NCI-H1092 (cell line): ENCODE results near the gene RBFOX1.
"Not testable (repeated sequence)": the region's sequence is repeated elsewhere in the genome, so short reads cannot be mapped to it uniquely, and the experiment has no call there.

Experiments used
- DNase-seq: peaks from one replicate; lab custom pipeline; 2025; lab: John Stamatoyannopoulos, UW

Gene RBFOX1

DNA sequence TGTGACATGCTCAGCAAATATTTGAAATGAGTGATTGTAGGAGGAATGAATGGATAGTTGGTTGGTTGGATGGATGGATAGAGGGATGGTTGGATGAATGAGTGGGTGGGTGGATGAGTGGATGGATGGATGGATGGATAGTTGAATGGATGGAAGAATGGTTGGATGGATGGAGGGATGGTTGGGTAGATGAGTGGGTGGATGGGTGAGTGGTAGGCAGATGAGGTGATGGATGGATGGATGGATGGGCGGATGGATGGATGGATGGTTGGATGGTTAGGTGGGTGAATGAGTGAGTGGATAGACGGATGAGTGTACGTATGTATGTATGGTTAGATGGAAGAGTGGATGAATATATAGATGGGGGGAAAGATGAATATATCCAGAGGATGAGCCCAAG is 137.7 kb downstream of the RBFOX1 start:
- no peak for DNase-seq

- DNase-seq = no peak
Observed at GRCh38 chr16:7471268-7471667, 138.6 kb downstream of the RBFOX1 start.

- no peak for DNase-seq
Observed at GRCh38 chr16:7482032-7482431, 149.4 kb downstream of the RBFOX1 start.

- no peak for DNase-seq
Observed at GRCh38 chr16:7482596-7483290, 150.1 kb downstream of the RBFOX1 start.

DNA sequence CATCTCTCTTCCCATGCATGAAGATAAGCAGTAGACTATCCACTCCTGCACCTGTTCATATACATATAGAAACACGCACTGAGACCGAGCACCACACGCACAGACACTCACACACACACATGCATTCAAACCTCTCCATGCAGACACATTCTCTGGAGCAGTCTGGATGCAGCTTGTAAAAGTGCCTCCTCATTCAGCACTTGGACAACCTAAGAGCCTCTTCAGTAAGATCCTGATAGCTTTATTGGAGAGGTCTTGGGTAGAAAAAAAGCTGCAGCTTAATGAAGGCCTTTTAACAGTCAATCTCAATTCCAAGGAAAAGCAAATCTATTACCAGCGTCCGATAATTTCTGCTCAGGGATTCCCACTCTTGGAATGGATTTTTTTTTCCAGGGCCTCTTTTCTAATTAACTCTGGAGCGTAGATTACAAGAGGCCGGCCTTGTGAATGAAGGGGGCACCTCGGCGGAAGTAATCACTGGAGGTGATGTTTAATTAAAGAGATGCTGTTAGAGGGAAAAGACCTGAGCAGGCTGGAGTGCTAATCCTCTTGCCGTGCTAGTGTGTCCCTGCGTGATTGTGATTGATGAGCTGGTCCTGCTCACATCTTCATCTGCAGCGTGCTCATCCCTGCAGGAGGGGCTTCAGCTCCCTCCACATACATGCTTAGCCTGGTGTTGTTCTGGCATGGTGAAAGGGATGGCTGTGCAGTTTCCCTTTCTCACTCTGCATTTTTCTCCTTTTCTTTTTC is 155.1 kb downstream of the RBFOX1 start:
- DNase-seq = no peak

DNA sequence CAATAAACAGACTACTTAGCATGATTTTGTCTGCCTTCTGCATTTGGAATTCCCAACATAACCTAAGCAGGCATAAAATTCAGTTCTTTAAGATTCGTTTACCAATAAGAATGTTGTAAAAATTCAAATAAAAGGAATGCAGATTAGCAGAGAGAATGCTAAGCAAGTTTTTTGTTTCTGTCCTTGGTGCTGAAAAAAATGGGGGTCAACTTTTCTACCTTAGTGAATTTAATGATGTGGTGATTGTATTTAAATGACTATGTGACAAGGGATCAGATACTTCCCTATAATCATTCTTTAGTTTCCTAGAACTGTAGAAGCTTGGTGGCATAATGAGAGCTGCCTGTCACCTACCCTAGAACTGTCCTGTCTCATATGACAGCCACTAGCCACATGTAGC is 159.5 kb downstream of the RBFOX1 start:
- no peak for DNase-seq

DNA sequence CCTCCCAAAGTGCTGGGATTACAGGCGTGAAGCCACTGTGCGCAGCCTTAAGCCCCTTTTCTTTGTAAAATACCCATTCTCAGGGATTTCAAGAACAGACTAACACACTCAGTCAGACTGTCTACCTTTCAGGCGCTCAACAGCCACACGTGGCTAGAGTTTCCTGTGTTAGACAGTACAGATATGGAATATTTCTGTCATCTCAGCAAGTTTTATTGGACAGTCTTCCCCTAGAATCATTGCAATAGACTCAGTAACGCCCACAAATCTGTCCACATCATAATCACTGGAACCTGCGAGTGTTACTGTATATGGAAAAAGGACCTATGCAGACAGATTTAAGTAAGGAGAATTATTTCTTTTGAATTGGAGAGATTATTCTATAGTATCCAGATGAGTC is 160.5 kb downstream of the RBFOX1 start:
- DNase-seq = no peak

DNA sequence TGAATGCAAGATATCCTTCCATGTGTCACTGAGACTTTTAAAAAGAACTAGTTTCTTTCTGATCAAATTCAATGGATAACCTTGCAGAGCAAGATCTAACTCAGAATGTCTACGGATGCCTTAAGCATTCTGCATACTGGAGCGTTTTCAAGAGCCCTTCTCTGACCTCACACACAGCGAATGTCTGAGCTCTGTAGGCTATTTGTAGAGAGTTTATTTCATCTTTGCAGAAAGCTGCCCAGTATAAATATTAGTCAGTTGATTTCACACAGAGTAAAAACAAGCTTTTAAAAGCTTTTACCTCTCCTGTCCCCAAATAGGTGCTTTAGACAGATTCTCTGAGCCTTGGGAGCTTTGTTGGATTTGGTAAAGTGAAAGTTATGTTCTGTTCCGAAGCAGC is 165.0 kb downstream of the RBFOX1 start:
- DNase-seq = no peak

GRCh38 chr16:7501868-7502267 is 169.2 kb downstream of the RBFOX1 start:
- DNase-seq = no peak

DNA sequence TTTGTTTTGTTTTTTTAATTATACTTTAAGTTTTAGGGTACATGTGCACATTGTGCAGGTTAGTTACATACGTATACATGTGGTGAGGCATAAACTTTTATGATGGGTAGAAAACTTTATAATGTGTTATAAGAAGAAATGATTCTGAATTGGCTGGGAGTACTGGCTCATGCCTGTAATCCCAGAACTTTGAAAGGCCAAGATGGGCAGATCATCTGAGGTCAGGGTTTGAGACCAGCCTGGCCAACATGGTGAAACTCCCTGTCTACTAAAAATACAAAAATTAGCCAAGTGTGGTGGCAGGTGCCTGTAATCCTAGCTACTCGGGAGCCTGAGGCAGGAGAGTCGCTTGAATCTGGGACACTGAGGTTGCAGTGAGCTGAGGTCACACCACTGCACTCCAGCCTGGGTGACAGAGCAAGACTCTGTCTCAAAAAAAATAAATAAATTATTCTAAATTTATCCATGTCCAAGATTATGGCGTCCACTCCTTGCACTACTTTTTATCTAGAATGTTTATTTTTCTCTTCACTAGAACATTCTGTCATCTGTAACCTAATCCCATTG is 170.0 kb downstream of the RBFOX1 start:
- DNase-seq = not testable (repeated sequence)

- no peak for DNase-seq
Observed at GRCh38 chr16:7503666-7504065, 171.0 kb downstream of the RBFOX1 start.

DNA sequence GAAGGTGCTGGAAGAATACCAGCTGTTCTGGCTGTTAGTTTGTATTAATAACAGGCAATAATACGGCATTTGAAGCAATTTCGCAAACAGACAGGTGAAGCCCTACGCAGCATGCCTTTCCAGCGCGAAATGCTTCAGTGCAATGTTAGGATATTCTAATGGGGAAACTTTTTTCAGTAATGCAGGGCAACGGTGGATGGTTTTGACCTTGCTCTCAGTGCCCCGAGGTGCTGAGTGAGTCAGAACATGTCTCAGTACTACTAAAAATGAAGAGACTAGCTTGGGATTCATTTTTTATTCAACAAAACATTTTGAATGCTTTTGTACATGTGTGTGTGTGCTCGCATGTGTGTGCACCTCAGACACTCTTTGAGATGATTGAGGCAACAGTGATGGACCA is 172.2 kb downstream of the RBFOX1 start:
- no peak for DNase-seq

GRCh38 chr16:7505495-7505894 is 172.8 kb downstream of the RBFOX1 start:
- DNase-seq = no peak

DNA sequence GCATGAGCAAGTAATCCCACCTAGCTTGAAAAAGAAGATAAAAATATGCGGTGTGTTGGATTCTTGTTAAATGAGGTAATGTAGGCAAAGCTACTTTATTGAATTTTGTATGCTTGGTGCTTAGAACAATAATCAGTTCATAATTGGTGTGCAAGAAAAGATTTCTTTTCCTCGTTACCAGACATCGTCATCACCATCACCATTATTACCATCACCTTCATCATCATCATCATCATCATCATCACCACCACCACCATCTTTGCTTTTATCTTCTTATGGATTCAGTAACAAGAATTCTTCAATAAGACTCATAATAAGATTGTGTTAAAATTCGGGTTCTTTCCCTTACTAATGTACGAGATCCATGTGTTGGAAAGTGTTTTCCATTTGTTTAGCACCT is 173.7 kb downstream of the RBFOX1 start:
- no peak for DNase-seq

GRCh38 chr16:7508656-7509055 is 176.0 kb downstream of the RBFOX1 start:
- no peak for DNase-seq

- DNase-seq = no peak
Observed at GRCh38 chr16:7509963-7510601, 177.4 kb downstream of the RBFOX1 start.

DNA sequence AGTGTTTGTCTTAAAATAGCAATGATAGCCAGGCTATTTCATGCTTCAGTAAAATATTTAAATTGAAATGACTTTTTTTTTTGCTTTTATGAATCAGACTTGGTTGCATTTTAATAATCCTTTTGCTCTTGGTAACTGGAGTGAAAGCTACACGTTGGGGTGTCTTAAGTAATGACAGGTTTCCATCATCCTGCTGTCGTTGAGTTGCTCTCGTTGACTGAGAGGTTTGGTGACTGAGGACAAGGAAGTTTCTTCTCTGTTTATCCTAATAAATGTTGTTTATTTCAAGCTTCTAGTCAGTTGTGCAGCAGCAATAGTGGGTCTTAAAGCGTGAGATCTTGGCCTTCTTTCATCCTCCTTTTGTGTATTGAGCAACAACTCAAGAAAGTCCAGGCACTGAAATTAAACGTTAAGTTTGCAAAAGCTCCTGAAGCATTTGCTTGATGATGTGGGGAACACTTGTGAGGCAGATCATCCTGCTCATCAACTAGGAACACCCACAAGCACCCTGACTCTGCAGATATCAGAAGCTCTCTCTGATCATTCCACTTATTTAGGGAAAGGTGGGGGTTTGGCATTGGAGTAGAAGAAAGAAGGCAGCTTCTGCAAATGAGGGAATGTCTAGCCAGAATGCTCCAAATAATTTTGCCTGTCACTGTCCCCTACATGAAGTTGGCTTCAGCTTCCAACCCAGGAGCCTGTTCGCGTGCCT is 179.1 kb downstream of the RBFOX1 start:
- DNase-seq = no peak

- no peak for DNase-seq
Observed at GRCh38 chr16:7512503-7512902, 179.9 kb downstream of the RBFOX1 start.

DNA sequence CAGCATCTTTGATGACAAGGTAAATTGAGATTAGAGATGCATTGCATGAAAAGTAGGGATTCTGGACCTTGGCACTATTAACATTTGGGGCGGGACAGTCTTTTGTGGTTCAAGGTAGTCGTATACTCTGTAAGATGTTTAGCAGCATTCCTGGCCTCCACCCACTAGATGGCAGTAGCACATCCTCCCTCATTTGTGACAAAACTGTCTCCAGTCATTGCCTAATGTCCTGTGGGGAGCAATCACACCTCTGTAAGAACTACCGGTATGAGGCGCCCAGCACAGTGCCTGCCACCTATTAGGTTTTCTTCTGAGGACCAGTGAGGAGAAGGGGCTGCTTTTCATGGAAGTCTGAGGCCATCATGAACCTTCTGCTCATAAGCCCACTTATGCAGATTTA is 180.8 kb downstream of the RBFOX1 start:
- no peak for DNase-seq

- DNase-seq = no peak
Observed at GRCh38 chr16:7515543-7515942, 182.9 kb downstream of the RBFOX1 start.

DNA sequence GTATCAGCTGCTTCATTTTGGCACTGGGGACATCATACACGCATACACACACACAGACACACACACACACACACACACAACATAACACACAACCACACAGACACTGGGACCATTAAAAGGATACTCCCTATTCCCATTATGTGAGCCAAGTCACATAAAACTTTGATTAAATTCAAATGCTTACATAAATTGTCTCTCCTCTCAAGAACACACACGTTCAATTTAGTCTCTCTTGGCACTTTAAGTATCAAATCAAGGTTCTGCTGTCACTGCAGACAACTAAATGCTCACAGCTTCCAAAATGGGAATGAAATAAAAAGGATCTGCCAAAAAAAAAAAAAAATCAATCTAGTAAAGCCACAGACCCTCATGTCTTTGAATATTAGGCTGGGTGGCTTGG is 184.9 kb downstream of the RBFOX1 start:
- DNase-seq = no peak

DNA sequence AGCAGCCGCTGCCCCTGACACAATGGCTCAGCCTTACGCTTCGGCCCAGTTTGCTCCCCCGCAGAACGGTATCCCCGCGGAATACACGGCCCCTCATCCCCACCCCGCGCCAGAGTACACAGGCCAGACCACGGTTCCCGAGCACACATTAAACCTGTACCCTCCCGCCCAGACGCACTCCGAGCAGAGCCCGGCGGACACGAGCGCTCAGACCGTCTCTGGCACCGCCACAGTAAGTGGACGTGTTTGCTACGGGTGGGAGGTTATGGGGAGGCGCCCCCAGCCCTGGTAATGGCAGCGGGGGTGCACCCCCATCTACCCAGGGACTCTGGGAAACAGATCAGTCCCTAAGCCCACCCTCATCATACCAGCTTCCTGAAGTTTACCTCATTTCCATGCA is 185.5 kb downstream of the RBFOX1 start:
- DNase-seq = no peak
